ENCODE measurements around the gene DGAT2.
"Not testable (repeated sequence)": the region's sequence is repeated elsewhere in the genome, so short reads cannot be mapped to it uniquely, and the experiment has no call there.

Gene DGAT2, protein sequence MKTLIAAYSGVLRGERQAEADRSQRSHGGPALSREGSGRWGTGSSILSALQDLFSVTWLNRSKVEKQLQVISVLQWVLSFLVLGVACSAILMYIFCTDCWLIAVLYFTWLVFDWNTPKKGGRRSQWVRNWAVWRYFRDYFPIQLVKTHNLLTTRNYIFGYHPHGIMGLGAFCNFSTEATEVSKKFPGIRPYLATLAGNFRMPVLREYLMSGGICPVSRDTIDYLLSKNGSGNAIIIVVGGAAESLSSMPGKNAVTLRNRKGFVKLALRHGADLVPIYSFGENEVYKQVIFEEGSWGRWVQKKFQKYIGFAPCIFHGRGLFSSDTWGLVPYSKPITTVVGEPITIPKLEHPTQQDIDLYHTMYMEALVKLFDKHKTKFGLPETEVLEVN

DNA sequence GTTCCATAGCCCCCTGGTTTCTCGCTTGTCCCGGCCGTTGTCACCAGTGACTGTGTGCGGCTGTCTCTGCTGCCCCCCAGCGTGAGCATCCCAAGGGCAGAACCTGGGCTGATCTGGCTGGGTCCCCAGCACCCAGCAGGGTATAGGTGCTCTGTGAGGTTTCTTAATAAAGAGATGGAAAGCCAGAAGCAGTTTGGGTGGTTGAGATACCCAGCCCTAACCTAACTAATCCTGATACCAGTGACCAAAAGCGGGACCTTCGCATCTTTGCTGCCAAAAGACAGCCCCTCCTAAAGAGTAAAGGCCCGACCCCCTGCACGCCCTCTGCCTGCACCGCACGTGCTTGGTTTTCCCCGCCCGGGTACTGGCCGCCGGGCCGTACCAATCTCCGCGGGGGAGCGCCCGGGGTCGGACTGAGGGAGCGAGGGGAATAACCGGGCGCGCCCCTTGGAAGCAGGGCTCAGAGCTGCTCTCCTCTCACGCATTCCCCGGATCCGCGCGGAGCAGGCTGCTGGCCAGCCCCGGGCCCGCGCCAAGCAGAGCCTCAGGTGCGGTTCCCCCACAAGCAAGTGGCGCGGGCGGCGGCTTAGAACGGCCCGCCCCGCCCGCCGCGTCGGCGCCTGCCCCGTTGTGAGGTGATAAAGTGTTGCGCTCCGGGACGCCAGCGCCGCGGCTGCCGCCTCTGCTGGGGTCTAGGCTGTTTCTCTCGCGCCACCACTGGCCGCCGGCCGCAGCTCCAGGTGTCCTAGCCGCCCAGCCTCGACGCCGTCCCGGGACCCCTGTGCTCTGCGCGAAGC lies at the start of gene DGAT2:
DGAT2 (plus strand) TSS at position 667 of the 797 bp plus-strand sequence. CDS start 214 bp downstream, outside the sequence.
- peak; percentile 78 for DNase-seq (ENCODE audit: low read depth)

DNA sequence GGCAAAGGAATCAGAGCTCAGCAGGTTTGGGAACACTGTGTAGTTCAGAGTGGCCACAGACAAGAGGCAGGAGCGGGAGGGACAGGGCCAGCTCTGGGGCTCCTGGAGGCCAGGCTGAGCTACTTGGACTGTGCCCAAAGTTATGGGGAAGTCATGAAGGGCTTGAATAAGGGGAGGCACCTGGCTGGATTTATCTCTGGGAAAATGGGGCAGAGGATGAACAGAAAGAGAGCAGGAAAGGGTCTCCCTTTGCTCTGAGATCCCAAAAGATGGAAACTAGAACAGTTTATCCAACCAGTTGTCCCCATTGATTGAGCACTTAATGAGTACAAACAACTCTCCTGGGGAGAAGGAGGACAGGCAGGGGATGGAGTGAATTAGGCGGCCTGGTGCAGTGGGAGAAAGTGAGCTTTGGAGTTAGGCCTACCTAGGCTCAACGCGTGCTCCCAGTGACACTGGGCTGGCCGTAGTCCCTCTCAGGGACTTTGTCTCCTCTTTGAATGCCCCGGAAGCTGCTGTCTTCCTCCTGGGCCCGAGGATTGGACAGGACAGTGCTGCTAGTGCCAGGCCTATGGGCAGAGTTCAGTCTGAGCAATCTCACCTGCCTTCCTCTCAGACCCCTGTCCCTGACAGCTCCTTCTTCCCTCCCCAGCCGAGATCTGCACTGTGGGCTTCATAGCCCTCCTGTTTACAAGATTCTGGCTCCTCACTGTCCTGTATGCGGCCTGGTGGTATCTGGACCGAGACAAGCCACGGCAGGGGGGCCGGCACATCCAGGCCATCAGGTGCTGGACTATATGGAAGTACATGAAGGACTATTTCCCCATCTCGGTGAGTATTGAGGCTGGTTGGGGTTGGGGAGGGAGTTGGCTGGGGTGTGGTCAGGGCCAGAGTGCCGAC lies 49.0 kb upstream of the DGAT2 start:
- DNase-seq (ENCODE audit: low read depth), result no peak

DNA sequence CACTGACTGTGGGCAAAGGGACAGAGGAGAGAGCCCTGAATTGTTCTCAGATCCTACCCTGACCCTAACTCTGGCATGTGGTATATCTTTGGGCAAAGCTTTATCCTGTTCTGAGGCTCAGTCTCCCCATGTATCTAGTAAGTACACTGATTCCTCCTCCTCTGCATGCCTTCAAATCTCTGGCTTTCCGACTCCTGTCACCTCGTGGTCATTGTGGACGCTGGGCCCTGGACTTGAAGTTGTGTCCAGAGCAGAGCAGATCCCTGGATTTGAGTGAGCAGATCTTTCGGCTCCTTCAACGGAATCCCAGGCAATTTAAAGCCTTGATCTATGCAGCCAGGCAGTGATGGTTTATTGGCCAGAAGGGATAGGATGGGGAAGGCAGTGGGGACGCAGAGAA lies 47.9 kb upstream of the DGAT2 start:
- DNase-seq (ENCODE audit: low read depth), result no peak

DNA sequence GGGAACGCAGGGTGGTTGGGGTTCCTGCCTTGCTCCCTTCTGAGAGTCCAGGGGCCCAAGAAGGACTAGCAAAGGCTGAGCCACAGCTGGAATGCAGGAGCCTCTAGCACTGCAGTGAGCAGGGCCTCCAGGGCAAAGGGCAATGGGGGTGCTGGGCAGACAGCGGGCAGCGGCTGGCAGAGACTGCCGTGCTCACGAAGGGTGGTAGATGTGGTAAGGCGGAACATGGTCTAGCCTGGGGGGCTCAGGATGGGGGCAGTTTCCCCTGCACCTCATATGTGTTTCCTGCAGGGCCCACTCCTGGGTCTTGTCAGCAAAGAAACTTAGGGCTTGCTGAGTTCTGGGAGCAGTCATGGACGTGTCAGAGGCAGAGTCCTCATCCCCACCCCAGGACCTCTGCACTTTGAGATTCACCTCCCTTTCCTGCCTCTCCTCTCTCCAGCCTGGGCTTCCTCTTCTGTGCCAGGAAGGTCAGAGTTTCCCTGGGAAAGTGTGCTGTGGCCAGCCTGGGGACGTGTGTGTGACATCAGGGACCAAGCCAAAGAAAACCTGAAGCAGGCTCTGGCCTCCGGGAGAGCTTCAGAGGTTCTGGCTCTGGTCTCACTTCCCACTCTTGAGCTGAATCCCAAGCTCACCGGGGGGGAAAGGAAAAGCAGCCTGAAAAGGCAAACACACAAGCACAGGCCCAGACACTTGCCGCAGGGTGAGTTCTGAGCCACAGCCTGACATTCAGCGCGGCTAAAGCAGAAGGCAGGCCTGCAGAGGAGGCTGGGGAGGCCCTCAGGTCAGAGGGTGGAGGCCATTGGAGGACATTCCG lies 46.5 kb upstream of the DGAT2 start:
- no peak for DNase-seq (ENCODE audit: low read depth)

DNA sequence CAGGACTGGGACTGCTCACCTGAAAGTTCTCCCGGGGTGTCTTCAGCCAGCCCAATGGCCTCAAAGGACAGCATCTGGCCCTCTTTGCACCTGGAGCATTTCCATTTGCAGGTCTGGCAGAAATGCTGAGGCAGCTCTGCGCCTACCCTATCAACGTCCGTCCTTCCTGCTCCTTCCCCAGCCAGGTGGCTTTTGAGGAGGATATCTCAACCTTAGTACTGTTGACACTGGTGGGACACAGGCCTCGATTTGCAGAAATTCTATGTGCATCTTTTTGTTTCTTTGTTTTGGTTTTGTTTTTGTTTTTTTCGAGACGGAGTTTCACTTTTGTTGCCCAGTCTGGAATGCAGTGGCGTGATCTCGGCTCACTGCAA lies 45.9 kb upstream of the DGAT2 start:
- no peak for DNase-seq (ENCODE audit: low read depth)

DNA sequence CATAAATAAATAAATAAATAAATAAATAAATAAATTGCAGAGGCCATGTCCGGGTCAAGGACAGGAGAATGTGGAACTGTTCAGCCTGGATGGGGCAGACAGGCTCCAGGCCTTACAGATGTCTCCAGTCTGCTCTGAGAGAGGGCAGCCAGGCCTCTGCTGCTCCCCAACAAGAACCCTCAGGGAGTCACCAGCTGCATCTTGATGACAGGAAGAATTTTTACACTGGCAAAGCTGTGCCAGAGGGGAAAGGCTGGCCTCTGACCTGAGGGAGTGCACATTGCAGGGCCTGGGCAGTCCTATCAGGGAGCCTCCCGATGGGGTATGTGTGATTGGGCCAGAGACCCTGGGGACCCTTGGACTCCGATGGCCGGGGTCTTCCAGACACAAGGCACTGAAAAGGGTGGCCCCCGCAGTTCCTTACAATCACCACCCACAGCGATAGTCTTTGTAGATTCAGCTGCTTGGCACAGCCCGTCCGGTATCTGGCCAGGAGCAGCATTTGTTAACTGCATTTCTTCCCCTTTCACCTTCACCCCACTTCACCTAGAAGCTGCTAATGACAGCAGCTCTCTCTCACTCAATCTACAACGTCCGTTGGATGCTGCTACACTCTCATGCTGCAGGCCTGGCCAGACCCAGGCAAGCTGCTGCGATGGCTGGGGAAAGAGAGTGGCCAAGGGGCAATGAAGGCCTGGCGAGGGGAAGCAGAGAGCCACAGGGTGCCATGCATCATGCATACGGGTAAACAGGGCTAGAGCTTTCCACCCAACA lies 42.8 kb upstream of the DGAT2 start:
- DNase-seq (ENCODE audit: low read depth), result no peak

DNA sequence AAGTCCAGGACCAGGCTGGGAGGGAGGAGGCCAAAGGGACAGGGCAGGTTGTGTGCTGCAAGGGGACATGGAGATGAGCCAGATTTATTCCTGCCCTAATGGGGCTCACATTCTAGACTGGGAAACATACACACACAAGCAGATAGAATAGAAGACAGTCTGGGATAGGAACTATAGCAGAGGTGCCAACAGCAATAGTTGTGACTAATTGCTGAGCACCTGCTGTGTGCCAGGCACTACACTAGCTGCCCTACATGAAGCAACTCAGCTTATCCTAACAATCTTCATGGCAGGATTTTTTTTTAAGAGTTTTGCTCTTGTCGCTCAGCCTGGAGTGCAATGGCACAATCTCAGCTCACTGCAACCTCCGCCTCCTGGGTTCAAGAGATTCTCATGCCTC lies 39.6 kb upstream of the DGAT2 start:
- no peak for DNase-seq (ENCODE audit: low read depth)

DNA sequence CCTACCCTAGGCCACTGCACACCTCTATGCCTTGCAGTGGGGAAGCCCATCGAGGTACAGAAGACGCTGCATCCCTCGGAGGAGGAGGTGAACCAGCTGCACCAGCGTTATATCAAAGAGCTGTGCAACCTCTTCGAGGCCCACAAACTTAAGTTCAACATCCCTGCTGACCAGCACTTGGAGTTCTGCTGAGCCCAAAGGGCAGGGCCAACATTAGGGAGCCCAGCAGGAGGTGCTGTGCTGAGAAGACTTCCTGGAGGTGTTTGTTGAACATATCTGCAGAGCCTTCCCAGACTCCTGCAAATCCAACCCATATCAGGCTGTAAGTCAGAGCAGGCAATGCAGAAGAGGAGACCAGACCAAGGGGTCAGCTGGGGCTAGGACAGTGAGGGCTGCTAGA lies 37.5 kb upstream of the DGAT2 start:
- no peak for DNase-seq (ENCODE audit: low read depth)

DNA sequence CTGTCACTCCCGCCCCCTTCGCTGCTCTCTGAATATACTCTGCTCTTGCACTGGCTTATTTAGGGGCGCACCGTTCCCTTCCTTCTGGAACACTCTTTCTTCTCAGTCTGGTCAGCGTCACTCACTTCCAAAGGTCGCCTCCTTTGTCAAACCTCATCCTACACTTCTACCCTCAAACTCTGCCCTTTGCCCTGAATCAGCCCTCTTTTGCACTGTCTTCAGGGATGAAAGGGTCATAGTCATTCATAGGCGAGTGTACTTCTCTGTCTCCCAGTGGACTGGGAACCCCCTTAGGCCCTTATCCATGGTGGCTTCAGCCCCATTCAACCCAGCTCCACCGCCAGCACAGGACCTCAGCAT lies 35.5 kb upstream of the DGAT2 start:
- DNase-seq (ENCODE audit: low read depth), result no peak

DNA sequence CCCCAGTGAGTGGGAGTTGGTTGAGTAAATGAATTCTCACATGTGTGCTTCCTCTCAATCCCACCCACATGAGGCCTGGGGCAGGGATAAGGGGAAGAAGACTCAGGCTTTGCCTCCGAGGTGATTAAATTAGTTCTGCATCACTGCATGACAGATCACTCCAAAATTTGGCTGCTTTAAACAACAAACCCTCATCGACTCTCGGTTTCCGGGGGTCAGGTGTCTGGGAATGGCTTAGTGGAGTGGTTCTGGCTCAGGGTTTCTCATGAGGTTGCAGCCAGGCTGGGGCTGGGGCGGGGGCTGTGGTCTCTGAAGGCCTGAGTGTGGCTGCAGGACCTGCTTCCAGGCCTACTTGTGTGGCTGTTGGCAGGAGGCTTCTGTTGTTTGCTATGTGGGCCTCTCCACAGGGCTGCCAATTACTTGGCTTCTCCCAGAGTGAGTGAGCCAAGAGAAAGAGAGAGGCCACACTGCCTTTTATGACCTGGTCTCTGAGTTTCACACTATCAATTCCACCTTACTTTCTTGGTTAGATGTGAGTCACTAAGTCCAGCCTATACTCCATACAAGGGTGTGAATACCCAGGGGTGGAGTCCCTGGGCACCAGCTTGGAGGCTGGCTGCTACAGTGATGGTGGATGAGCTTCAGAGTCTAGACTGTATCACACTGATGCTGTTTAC lies 35.0 kb upstream of the DGAT2 start:
- DNase-seq (ENCODE audit: low read depth), result peak; percentile 13

DNA sequence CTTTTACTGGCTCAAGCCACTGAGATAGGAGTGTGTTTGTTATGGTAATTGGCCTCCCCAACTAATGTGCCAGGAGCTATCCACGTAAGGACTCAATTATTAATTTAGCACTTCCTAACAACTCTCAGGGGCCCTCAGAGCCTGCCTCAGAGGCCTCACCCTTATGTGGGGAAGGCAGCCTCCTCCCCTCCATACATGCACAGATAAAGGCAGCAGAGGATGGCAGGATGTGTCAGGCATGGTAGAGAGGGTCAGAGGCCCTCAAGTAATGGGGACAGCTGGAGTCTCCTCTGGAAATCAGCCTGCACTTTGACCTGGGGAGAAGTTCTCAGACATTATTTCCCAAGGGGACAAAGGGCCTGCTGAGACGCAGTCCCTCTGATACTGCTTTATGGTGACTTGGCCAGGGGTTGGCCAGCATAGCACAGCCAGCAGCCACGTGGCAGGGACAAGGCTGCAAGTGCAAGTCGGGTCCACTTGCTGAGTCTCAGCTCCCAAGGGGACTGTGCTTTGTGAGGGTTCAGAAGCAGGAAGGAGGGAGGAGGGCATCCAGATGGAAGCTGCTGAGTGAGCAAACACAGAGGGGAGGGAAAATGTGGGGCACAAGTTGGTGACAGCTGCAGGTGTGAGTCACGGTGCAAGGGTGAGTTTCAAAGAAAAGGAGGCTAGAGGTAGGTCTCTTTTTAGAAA lies 33.9 kb upstream of the DGAT2 start:
- no peak for DNase-seq (ENCODE audit: low read depth)

DNA sequence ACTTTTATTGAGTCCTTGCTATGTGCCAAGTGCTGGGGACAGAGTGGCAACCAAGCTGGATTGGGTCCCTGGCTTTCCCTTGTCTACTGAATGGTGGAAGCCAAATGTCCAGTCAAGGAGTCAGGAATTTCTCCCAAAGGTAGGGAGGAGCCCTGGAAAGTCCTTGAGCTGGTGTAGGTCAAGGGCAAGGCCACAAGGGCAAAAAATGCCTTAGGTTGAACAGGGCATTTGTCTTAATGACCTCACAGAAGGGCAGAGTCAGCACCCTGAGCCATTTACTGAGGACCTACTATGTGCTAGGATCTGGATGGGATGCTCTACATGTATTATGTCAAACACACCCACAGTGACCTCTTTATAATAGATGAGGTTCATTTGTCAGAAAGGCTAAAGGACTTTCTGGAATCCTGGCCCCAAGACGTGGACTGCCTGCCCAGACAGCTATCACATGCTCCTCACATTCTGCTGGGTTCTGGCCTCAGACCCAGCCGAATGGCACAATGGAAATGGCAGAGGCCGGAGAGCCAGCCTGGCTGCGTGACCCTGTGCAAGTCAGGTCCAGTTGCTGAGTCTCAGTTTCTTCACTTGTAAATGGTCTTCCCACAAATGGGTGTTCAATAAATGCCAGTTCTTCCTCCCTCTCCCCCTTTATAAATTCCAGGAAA lies 33.3 kb upstream of the DGAT2 start:
- DNase-seq (ENCODE audit: low read depth), result no peak

DNA sequence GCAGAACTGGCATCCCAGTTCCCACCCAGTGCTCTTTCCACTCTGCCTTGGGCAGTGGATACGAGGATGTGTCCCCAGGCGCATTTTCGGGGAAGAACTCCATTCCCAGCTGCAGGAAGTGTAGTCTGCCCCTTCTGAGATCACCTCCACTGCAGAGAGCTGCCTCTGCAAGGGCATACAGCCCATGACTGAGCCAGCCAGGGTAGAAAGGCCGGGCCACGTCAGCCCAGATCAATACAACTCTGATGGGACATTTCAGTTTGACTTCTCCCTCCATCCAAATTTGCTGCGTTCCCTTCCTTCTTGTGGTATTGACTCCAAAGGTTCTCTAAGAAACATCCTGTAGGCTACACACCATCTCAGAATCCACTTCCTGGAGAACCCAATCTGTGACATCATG lies 31.3 kb upstream of the DGAT2 start:
- no peak for DNase-seq (ENCODE audit: low read depth)

DNA sequence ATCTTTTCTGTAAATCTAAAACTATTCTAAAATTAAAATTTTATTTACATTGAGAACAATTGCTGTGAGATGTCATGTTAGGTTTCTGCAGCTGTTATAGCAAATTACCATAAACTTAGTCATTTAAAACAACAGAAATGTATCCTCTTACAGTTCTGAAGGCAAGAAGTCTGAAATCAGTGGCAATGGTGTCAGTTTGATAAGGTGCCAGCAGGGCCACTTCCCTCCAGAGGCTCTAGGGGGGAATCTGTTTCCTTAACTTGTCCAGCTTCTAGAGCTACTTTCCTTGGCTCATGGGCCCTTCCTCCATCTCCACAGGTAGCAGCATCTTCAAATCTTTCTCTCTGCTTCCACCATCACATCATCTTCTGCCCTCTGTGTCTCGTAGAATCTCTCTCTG lies 27.9 kb upstream of the DGAT2 start:
- DNase-seq (ENCODE audit: low read depth), result peak; percentile 10

DNA sequence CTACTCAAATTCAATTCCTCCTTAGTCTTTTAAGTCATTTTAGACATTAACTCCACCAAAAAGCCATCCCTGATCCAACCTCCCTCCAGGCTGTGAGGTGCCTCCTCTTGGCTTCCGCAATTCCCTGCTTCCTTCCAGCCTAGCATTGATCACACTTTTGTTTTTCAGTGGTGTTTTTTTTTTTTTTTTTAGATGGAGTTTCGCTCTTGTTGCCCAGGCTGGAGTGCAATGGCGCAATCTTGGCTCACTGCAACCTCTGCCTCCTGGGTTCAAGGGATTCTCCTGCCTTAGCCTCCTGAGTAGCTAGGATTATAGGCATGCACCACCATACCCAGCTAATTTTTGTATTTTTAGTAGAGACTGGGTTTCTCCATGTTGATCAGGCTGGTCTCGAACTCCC lies 25.4 kb upstream of the DGAT2 start:
- not testable (repeated sequence) for DNase-seq (ENCODE audit: low read depth)

DNA sequence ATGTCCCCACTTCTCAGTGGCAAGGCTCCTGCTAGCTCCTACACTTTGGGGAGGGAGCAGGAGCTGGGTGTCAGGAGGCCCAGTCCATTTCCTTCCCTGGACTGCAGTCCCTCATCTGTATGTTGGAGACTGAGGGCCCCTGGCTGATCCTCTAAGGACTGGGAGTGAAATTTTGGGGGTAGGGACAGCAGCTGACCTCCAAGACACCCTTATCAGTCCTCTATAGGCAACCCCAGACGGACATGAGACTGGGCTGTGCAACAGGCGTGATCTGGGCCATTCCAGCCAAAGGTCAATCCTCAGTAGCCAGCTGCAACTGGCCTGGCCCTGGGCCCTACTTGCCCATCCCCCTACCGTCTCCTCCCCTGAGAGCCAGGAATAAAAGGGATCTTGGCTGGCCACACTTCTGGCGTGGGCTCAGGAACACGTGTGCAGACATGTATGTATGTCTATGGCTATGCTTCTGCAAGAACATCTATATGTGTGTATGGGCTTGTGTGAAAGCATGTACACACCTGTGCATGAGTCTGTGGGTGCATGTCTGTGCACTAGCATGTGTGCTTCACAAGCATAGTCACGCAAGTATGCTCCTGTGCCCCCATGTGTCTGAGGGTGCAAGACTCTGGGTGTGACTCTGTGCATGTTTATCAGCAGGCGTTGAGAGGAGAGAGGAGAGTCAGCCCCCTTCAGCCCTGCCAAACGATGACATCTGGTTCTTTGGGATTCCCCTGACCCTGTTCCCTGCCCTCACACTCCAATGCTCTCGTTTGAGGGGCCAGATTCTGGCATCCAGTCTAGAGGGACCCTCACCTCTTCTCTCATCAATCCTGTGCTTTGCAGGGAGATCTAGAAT lies 24.6 kb upstream of the DGAT2 start:
- DNase-seq (ENCODE audit: low read depth), result no peak

DNA sequence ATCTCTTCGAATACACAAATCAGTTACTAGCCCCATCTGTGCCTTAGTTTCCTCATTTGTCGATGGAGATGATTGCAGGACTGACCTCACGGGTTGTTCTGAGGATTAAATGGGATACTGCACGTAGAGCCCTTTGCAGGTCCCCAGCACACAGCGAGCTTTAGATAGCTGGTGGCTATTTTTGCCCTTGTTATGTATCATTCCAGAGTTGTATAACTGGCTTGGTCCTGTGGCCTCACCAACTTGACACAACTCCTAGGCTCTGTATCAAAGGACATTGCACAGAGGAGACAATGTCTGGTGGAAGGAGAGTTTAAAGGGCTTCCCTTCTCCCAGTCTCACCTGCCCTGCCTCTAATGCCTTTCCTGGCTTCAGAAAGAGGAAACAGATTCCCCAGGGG lies 22.8 kb upstream of the DGAT2 start:
- no peak for DNase-seq (ENCODE audit: low read depth)

DNA sequence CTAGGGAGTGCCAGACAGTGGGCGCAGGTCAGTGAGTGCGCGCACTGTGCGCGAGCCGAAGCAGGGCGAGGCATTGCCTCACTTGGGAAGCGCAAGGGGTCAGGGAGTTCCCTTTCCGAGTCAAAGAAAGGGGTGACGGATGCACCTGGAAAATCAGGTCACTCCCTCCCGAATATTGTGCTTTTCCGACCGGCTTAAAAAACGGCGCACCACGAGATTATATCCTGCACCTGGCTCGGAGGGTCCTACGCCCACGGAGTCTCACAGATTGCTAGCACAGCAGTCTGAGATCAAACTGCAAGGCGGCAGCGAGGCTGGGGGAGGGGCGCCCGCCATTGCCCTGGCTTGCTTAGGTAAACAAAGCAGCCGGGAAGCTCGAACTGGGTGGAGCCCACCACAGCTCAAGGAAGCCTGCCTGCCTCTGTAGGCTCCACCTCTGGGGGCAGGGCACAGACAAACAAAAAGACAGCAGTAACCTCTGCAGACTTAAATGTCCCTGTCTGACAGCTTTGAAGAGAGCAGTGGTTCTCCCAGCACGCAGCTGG lies 19.8 kb upstream of the DGAT2 start:
- DNase-seq (ENCODE audit: low read depth), result not testable (repeated sequence)

All from ELR (cell line).